Ovary (tissue), 9 donors: ENCODE results near the gene C1orf185. TPM values are rescaled to one million over a fixed set of nuclear protein-coding genes. Genes with fewer than 3 reads are reported as not detected.
"Not testable (repeated sequence)": the region's sequence is repeated elsewhere in the genome, so short reads cannot be mapped to it uniquely, and the experiment has no call there.

Source experiments
- DNase-seq, 5 donors: peaks; one replicate each; pipeline ENCODE4 v3.0.0-alpha.2; 2019 to 2020
- H3K27ac ChIP-seq, 2 donors: fragments of 200-600 bp; one replicate each; pipeline versions ENCODE4 v1.5.1 to v1.8.0; 2019 to 2022
- H3K27me3 ChIP-seq: fragments of 200-600 bp; one replicate; pipeline ENCODE4 v1.8.0; 2022
- H3K36me3 ChIP-seq: fragments of 200-600 bp; sonication (generic); one replicate; pipeline ENCODE4 v1.5.1; 2019
- H3K4me1 ChIP-seq: one replicate; pipeline ENCODE4 v1.8.1; 2013; ENCODE audit warnings: mild to moderate bottlenecking, moderate library complexity; ENCODE audit not compliant: insufficient read depth
- H3K4me3 ChIP-seq: fragments of 200-600 bp; sonication (generic); one replicate; pipeline ENCODE4 v1.5.1; 2017
- H3K9me3 ChIP-seq, 2 donors: fragments of 200-600 bp in 1 of 2; sonication (generic) in 1 of 2; one replicate each; pipeline versions ENCODE4 v1.5.1 to v1.8.1; 2013 to 2019; ENCODE audit warnings: mild to moderate bottlenecking in 1 of 2, moderate library complexity in 1 of 2
- CTCF ChIP-seq, 3 donors: fragments of 450-650 bp in 2 of 3; fragments of 200-600 bp in 1 of 3; IDR thresholded peaks; one replicate each; pipeline versions ENCODE4 v1.5.1 to v1.8.0; 2016 to 2022; ENCODE audit warnings: antibody characterized with exemption in 3 of 3, mild to moderate bottlenecking in 1 of 3
- EP300 ChIP-seq: sonication (generic); formaldehyde crosslinking; IDR thresholded peaks from one replicate; pipeline ENCODE4 v1.6.1; 2017; ENCODE audit warnings: antibody characterized with exemption
- POLR2A ChIP-seq: fragments of 450-650 bp; IDR thresholded peaks from one replicate; pipeline ENCODE4 v1.6.1; 2017; ENCODE audit warnings: antibody characterized with exemption, mild to moderate bottlenecking, moderate library complexity
- WGBS, 3 donors: extraction: QIAGEN DNeasy Blood & Tissue Kit in 1 of 3; methylation state at CpG; one replicate each; pipeline versions ENCODE4 v1.1.5 to v1.1.7; 2013 to 2017; 5-methylcytosine and 5-hydroxymethylcytosine counted together
- intact Hi-C, 4 donors: fragments of 100-400 bp; cut with DNase I; formaldehyde crosslinking; loops; one replicate each; pipeline versions ENCODE4 v1.11.0 to v1.15.1; 2022 to 2023
- polyA plus RNA-seq, 2 donors: library from polyadenylated mRNA; stranded (reverse); fragments of 200-250 nt in 1 of 2; fragments of 350-450 nt in 1 of 2; fragmentation: Illumina TruSeq in 1 of 2; extraction: RNeasy Lipid Tissue Mini Kit (QIAGEN cat#74804) in 1 of 2; gene quantifications; one replicate each; pipeline ENCODE4 v1.2.3, GENCODE V29; 2013 to 2014
- total RNA-seq, 7 donors: library from RNA; depleted of rRNA in 2 of 7; stranded (reverse); fragments of >200 nt in 2 of 7; fragmentation: NEBNext Ultra II Directional in 3 of 7; extraction: Animal tissue kit (Norgen Biotek cat#: 25700) in 3 of 7; gene quantifications; one replicate each; pipeline versions ENCODE4 v1.1.0 to v1.2.4, GENCODE V29; 2016 to 2023
- donor health status: DM: no; HTN: no; CAD: no; lungs with moderate emphysema.
- donor health status: DM: no; HTN: no; CAD: no.
- donor health status: Bipolar disorder and iron deficiency.
- donor health status: DM: yes; HTN: yes; CAD: no.
- donor health status: DM: no; HTN: no; CAD: no.
- donor health status: DM: yes; HTN: yes; CAD: no.

Gene C1orf185
- total and polyA plus RNA-seq, 9 donors: not detected

DNA sequence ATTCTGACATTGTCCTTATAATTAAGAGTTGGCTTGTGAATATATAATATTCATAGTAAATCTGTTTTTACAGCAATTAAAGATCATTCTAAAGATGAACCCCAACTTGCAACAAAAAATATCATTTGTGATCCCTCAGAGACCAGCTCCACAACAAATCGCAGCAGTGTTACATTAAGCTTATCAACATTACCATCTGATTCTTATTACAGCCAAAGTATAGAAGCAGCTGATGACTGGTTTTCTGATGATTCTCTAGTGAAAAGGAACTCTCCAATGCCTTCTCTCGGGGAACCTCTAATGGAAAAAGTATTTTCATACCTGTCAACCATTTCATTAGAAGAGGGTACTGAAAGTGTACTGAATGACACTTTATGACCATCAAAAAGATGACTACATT, 45.4 kb downstream of the C1orf185 start:
- no peak overlapping the region for H3K4me3 ChIP-seq
- 88 to 93% (median 89%) methylated on average over 2 of the region's 2 CpGs for WGBS, 3 donors
- no peaks in the 10 kb centered on the region for H3K27me3 ChIP-seq
- H3K9me3 ChIP-seq: no peaks in the 10 kb centered on the region
- no peak for DNase-seq
- H3K36me3 ChIP-seq: no peaks in the 10 kb centered on the region
- intact Hi-C loops: no loop called here
- no peaks in the 10 kb centered on the region for H3K4me1 ChIP-seq
- no peak overlapping the region for H3K27ac ChIP-seq
- no peak for TF ChIP-seq EP300
- TF ChIP-seq CTCF (IDR thresholded peaks at IDR 0.05): no peak
- no peak for TF ChIP-seq POLR2A

GRCh38 chr1:51154776-51155175, 52.7 kb downstream of the C1orf185 start:
- Histone ChIP-seq H3K27me3 (no peaks in the 10 kb centered on the region), H3K36me3 (no peaks in the 10 kb centered on the region), H3K4me3 (no peak overlapping the region), H3K9me3 (no peaks in the 10 kb centered on the region), H3K27ac (no peak overlapping the region), H3K4me1 (no peaks in the 10 kb centered on the region)
- TF ChIP-seq POLR2A (no peak), EP300 (no peak), CTCF (IDR thresholded peaks at IDR 0.05) (no peak)
- 95 to 100% (median 100%) methylated on average over 1 of the region's 1 CpG for WGBS, 3 donors
- intact Hi-C loops: no loop called here
- no peak for DNase-seq

DNA sequence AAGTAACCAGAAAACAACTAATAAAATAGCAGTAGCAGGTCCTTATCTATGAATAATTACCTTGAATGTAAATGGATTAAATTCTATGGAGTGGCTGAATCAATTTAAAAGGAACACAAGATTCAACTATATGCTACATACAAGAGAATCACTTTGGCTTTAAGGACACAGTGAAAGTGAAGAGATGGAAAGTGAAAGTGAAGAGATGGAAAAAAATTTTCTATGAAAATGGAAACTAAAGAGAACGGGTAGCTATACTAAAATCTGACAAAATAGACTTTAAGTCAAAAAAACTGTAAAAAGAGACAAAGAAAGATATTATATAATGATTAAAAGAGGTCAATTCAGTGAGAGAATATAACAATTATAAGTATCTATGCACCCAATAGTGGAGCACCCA, 54.7 kb downstream of the C1orf185 start:
- H3K36me3 ChIP-seq: no peaks in the 10 kb centered on the region
- no peaks in the 10 kb centered on the region for H3K4me1 ChIP-seq
- no peaks in the 10 kb centered on the region for H3K9me3 ChIP-seq
- no peaks in the 10 kb centered on the region for H3K27me3 ChIP-seq
- H3K4me3 ChIP-seq: no peak overlapping the region
- no peak for DNase-seq
- intact Hi-C loops: no loop called here
- no peak overlapping the region for H3K27ac ChIP-seq
- WGBS, 3 donors: 48 to 64% (median 50%) methylated on average over 1 of the region's 1 CpG
- TF ChIP-seq POLR2A (no peak), CTCF (IDR thresholded peaks at IDR 0.05) (no peak), EP300 (no peak)

DNA sequence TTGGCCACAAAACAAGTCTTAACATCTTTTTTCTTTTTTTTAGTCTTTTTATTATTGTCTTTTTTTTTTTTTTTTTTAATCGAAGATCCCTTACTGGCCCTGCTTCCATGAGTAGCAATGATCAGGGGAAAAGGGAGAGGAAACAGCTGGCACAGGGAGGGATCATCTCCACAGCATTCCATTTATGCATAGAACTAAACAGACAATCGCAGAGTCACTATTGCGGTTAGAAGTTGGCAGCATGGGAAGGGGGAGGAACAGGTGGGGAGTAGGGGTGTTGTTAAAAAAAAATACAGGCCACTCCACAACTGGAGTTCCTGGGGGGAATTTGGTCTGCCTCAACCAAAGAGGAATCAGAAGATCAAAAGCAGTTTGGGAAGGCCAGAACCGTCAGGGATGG, 55.4 kb downstream of the C1orf185 start:
- Histone ChIP-seq H3K4me1 (no peaks in the 10 kb centered on the region), H3K27ac (no peak overlapping the region), H3K36me3 (no peaks in the 10 kb centered on the region), H3K27me3 (no peaks in the 10 kb centered on the region), H3K4me3 (no peak overlapping the region), H3K9me3 (no peaks in the 10 kb centered on the region)
- TF ChIP-seq EP300: no peak
- TF ChIP-seq CTCF (IDR thresholded peaks at IDR 0.05): no peak
- TF ChIP-seq POLR2A: no peak
- WGBS, 3 donors: 61 to 80% (median 72%) methylated on average over 4 of the region's 4 CpGs
- intact Hi-C loops: no loop called here
- DNase-seq: no peak

DNA sequence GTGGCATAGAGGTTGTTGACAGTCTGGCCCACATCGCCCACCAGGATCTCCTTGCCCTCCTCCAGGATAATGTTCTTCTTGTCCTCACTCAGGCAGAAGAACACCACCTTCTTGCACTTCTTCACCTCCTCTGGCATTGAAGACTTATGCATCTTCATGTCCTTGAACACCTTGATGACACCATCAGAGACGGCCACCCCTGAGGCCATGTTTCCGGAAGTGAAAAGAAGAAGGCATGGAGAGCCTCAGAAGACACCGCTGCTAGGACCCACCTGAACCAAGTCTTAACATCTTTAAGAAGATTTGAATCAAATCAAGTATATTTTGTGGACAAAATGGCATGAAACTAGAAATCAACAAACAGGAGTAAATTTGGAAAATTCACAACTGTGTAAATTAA, 56.2 kb downstream of the C1orf185 start:
- Histone ChIP-seq H3K9me3 (no peaks in the 10 kb centered on the region), H3K36me3 (no peaks in the 10 kb centered on the region), H3K4me1 (no peaks in the 10 kb centered on the region), H3K27me3 (no peaks in the 10 kb centered on the region), H3K27ac (no peak overlapping the region), H3K4me3 (no peak overlapping the region)
- 92 to 96% (median 94%) methylated on average over 4 of the region's 4 CpGs for WGBS, 3 donors
- TF ChIP-seq POLR2A: no peak
- TF ChIP-seq CTCF (IDR thresholded peaks at IDR 0.05): no peak
- no peak for TF ChIP-seq EP300
- DNase-seq: no peak
- intact Hi-C loops: no loop called here

GRCh38 chr1:51162560-51162959, 60.5 kb downstream of the C1orf185 start:
- H3K27ac ChIP-seq, H3K9me3 ChIP-seq, DNase-seq, H3K4me3 ChIP-seq, H3K4me1 ChIP-seq, H3K36me3 ChIP-seq, intact Hi-C loops, H3K27me3 ChIP-seq: not testable (repeated sequence)
- 81 to 84% (median 84%) methylated on average over 5 of the region's 5 CpGs for WGBS, 3 donors
